SKM-1 (cell line): Measurements from ENCODE around the gene COX4I1.

Source experiments
- DNase-seq: peaks from one replicate; lab custom pipeline; 2025; ENCODE audit not compliant: unreplicated experiment; lab: John Stamatoyannopoulos, UW

Gene COX4I1

GRCh38 chr16:85765767-85766166 is 33.7 kb upstream of the COX4I1 start:
- DNase-seq, result no peak

- no peak for DNase-seq
These were observed 32.0 kb upstream of the COX4I1 start for GRCh38 chr16:85767531-85767930.

- DNase-seq, result no peak
These were observed 31.3 kb upstream of the COX4I1 start for GRCh38 chr16:85768199-85768598.

GRCh38 chr16:85770741-85771140 is 28.8 kb upstream of the COX4I1 start:
- DNase-seq, result no peak

- DNase-seq, result no peak
These were observed 26.5 kb upstream of the COX4I1 start for GRCh38 chr16:85773044-85773443.

GRCh38 chr16:85774136-85774535 is 25.4 kb upstream of the COX4I1 start:
- DNase-seq, result no peak

- no peak for DNase-seq
These were observed 24.7 kb upstream of the COX4I1 start for GRCh38 chr16:85774811-85775210.

- no peak for DNase-seq
These were observed 21.7 kb upstream of the COX4I1 start for GRCh38 chr16:85777583-85778310.

GRCh38 chr16:85778873-85779272 is 20.6 kb upstream of the COX4I1 start:
- no peak for DNase-seq

- no peak for DNase-seq
These were observed 19.2 kb upstream of the COX4I1 start for GRCh38 chr16:85780281-85780680.

GRCh38 chr16:85781156-85781555 is 18.3 kb upstream of the COX4I1 start:
- DNase-seq, result no peak

GRCh38 chr16:85781695-85782370 is 17.7 kb upstream of the COX4I1 start:
- DNase-seq, result no peak

- no peak for DNase-seq
These were observed 17.0 kb upstream of the COX4I1 start for GRCh38 chr16:85782451-85782850.

GRCh38 chr16:85783441-85783840 is 16.1 kb upstream of the COX4I1 start:
- no peak for DNase-seq

- no peak for DNase-seq
These were observed 14.7 kb upstream of the COX4I1 start for GRCh38 chr16:85784813-85785212.

- no peak for DNase-seq
These were observed 13.6 kb upstream of the COX4I1 start for GRCh38 chr16:85785927-85786326.

GRCh38 chr16:85788819-85789218 is 10.7 kb upstream of the COX4I1 start:
- DNase-seq, result no peak

GRCh38 chr16:85789773-85790172 is 9.7 kb upstream of the COX4I1 start:
- DNase-seq, result no peak

GRCh38 chr16:85793662-85794298 is 5.7 kb upstream of the COX4I1 start:
- no peak for DNase-seq

- no peak for DNase-seq
These were observed 4.8 kb upstream of the COX4I1 start for GRCh38 chr16:85794696-85795095.

GRCh38 chr16:85796152-85796551 is 3.3 kb upstream of the COX4I1 start:
- no peak for DNase-seq

GRCh38 chr16:85796599-85796998 is 2.9 kb upstream of the COX4I1 start:
- no peak for DNase-seq
